NCI-H2227 (cell line): ENCODE results near the gene OR2F1.
"Not testable (repeated sequence)": the region's sequence is repeated elsewhere in the genome, so short reads cannot be mapped to it uniquely, and the experiment has no call there.

ENCODE experiments used
- DNase-seq: peaks from one replicate; lab custom pipeline; 2025; ENCODE audit not compliant: unreplicated experiment; lab: John Stamatoyannopoulos, UW

Gene OR2F1

GRCh38 chr7:144006029-144006691, 51.5 kb downstream of the OR2F1 start:
- DNase-seq = no peak

- no peak for DNase-seq
Observed at GRCh38 chr7:144006692-144007042, 52.0 kb downstream of the OR2F1 start.

GRCh38 chr7:144009361-144009760, 54.7 kb downstream of the OR2F1 start:
- no peak for DNase-seq

GRCh38 chr7:144010061-144010460, 55.4 kb downstream of the OR2F1 start:
- DNase-seq = not testable (repeated sequence)

- not testable (repeated sequence) for DNase-seq
Observed at GRCh38 chr7:144010821-144011220, 56.2 kb downstream of the OR2F1 start.

- DNase-seq = no peak
Observed at GRCh38 chr7:144011458-144012230, 57.0 kb downstream of the OR2F1 start.
